VCaP (cell line): ENCODE data around the gene ANK2.

Experiments used
- H3K27ac ChIP-seq: fragments of 450-650 bp; 2 replicates; pipeline ENCODE4 v1.5.1; 2017
- CTCF ChIP-seq: fragments of 450-650 bp; conservative IDR thresholded peaks from 2 replicates; pipeline ENCODE4 v1.5.1; 2017; ENCODE audit warnings: mild to moderate bottlenecking, moderate library complexity

Gene ANK2

GRCh38 chr4:113050837-113051236, 1.4 kb downstream of the ANK2 start:
- TF ChIP-seq CTCF, result no peak
- H3K27ac ChIP-seq, result no peak overlapping the region

- H3K27ac ChIP-seq, result no peak overlapping the region
- TF ChIP-seq CTCF, result no peak
Measured at GRCh38 chr4:113051361-113051760, 1.9 kb downstream of the ANK2 start.

- no peak for TF ChIP-seq CTCF
- no peak overlapping the region for H3K27ac ChIP-seq
Measured at GRCh38 chr4:113052379-113052951, 3.0 kb downstream of the ANK2 start.

GRCh38 chr4:113053883-113054282, 4.4 kb downstream of the ANK2 start:
- no peak for TF ChIP-seq CTCF
- H3K27ac ChIP-seq, result no peak overlapping the region

- H3K27ac ChIP-seq, result no peak overlapping the region
- TF ChIP-seq CTCF, result no peak
Measured at GRCh38 chr4:113056318-113056717, 6.9 kb downstream of the ANK2 start.

GRCh38 chr4:113057891-113058290, 8.4 kb downstream of the ANK2 start:
- no peak for TF ChIP-seq CTCF
- H3K27ac ChIP-seq, result no peak overlapping the region

GRCh38 chr4:113059449-113060182, 10.2 kb downstream of the ANK2 start:
- no peak for TF ChIP-seq CTCF

More at GRCh38 chr4:113059449-113060182, 10.2 kb downstream of the ANK2 start:
- no peak overlapping the region for H3K27ac ChIP-seq
